H9 (cell line): ENCODE results near the gene TBC1D22A. TPM values are rescaled to one million over a fixed set of nuclear protein-coding genes. Genes with fewer than 3 reads are reported as not detected.

Source experiments
- DNase-seq: peaks from one replicate; pipeline ENCODE4 v3.0.0-alpha.2; 2017
- H2AFZ ChIP-seq: one replicate; pipeline ENCODE4 v1.6.1; 2013; ENCODE audit warnings: mild to moderate bottlenecking, low read length, control low read depth, moderate library complexity
- H2AK5ac ChIP-seq: 2 replicates; pipeline ENCODE4 v1.6.1; 2013; ENCODE audit warnings: low read length, control low read depth, mixed read lengths; ENCODE audit not compliant: insufficient read length
- H2BK120ac ChIP-seq: one replicate; pipeline ENCODE4 v1.6.1; 2013; ENCODE audit warnings: low read depth, mild to moderate bottlenecking, low read length, control low read depth, inconsistent platforms; ENCODE audit not compliant: poor library complexity, severe bottlenecking
- H2BK12ac ChIP-seq: 2 replicates; pipeline ENCODE4 v1.6.1; 2013; ENCODE audit warnings: low read length, control low read depth, mixed read lengths, low read depth; ENCODE audit not compliant: insufficient read length
- H2BK15ac ChIP-seq: 2 replicates; pipeline ENCODE4 v1.6.1; 2013; ENCODE audit warnings: low read depth, low read length, control low read depth
- H2BK20ac ChIP-seq: one replicate; pipeline ENCODE4 v1.6.1; 2013; ENCODE audit warnings: low read depth, mild to moderate bottlenecking, low read length, control low read depth, inconsistent platforms; ENCODE audit not compliant: poor library complexity, severe bottlenecking
- H2BK5ac ChIP-seq: 2 replicates; pipeline ENCODE4 v1.6.1; 2013; ENCODE audit warnings: low read length, control low read depth, mixed read lengths; ENCODE audit not compliant: insufficient read length
- H3K14ac ChIP-seq: 2 replicates; pipeline ENCODE4 v1.6.1; 2013; ENCODE audit warnings: low read length, control low read depth; ENCODE audit not compliant: insufficient read depth
- H3K18ac ChIP-seq: 2 replicates; pipeline ENCODE4 v1.6.1; 2013; ENCODE audit warnings: low read depth, mild to moderate bottlenecking, mixed read lengths, low read length, control low read depth; ENCODE audit not compliant: insufficient read length
- H3K23ac ChIP-seq: 2 replicates; pipeline ENCODE4 v1.6.1; 2013; ENCODE audit warnings: low read length, control low read depth, mixed read lengths, low read depth; ENCODE audit not compliant: insufficient read length
- H3K23me2 ChIP-seq: 2 replicates; pipeline ENCODE4 v1.6.1; 2013; ENCODE audit warnings: low read depth, mild to moderate bottlenecking, mixed read lengths, low read length, control low read depth; ENCODE audit not compliant: insufficient read length, poor library complexity, severe bottlenecking
- H3K27ac ChIP-seq: 2 replicates; pipeline ENCODE4 v1.5.1; 2013; ENCODE audit warnings: low read length, control low read depth, mixed read lengths, low read depth; ENCODE audit not compliant: insufficient read length
- H3K27me3 ChIP-seq: 2 replicates; pipeline ENCODE4 v1.6.1; 2013; ENCODE audit warnings: low read length, control low read depth, inconsistent platforms; ENCODE audit not compliant: insufficient read depth
- H3K4ac ChIP-seq: 2 replicates; pipeline ENCODE4 v1.6.1; 2013; ENCODE audit warnings: low read depth, mild to moderate bottlenecking, control low read depth, inconsistent platforms, low read length, moderate library complexity
- H3K4me1 ChIP-seq: 2 replicates; pipeline ENCODE4 v1.6.1; 2013; ENCODE audit warnings: low read length, control low read depth, inconsistent platforms; ENCODE audit not compliant: insufficient read depth
- H3K4me2 ChIP-seq: 2 replicates; pipeline ENCODE4 v1.6.1; 2013; ENCODE audit warnings: low read length, control low read depth, mixed read lengths; ENCODE audit not compliant: insufficient read length, insufficient read depth
- H3K56ac ChIP-seq: 2 replicates; pipeline ENCODE4 v1.6.1; 2013; ENCODE audit warnings: low read depth, mild to moderate bottlenecking, mixed read lengths, low read length, control low read depth; ENCODE audit not compliant: insufficient read length
- H3K79me1 ChIP-seq: 2 replicates; pipeline ENCODE4 v1.6.1; 2013; ENCODE audit warnings: low read depth, mild to moderate bottlenecking, moderate library complexity, low read length, control low read depth, inconsistent platforms; ENCODE audit not compliant: insufficient read depth, poor library complexity, severe bottlenecking
- H3K79me2 ChIP-seq: 2 replicates; pipeline ENCODE4 v1.6.1; 2013; ENCODE audit warnings: low read length, control low read depth, inconsistent platforms; ENCODE audit not compliant: insufficient read depth
- H3K9ac ChIP-seq: 2 replicates; pipeline ENCODE4 v1.6.1; 2013; ENCODE audit warnings: low read length, control low read depth, mixed read lengths; ENCODE audit not compliant: insufficient read length; ENCODE audit errors: extremely low read depth
- H3K9me3 ChIP-seq: one replicate; pipeline ENCODE4 v1.6.1; 2013; ENCODE audit warnings: low read depth, low read length, inconsistent platforms; ENCODE audit not compliant: control insufficient read depth
- H3T11ph ChIP-seq: one replicate; pipeline ENCODE4 v1.6.1; 2013; ENCODE audit warnings: mild to moderate bottlenecking, low read length, control low read depth, inconsistent platforms
- H4K20me1 ChIP-seq: one replicate; pipeline ENCODE4 v1.6.1; 2013; ENCODE audit not compliant: control insufficient read depth, insufficient read length, insufficient read depth
- H4K5ac ChIP-seq: 2 replicates; pipeline ENCODE4 v1.6.1; 2013; ENCODE audit warnings: low read depth, mild to moderate bottlenecking, mixed read lengths, low read length, control low read depth; ENCODE audit not compliant: insufficient read length
- H4K8ac ChIP-seq: replicated peaks from 2 replicates; pipeline ENCODE4 v1.6.1; 2013; ENCODE audit warnings: low read length, control low read depth, mixed read lengths, low read depth; ENCODE audit not compliant: insufficient read length
- H4K91ac ChIP-seq: 2 replicates; pipeline ENCODE4 v1.6.1; 2013; ENCODE audit warnings: low read depth, mild to moderate bottlenecking, moderate library complexity, mixed read lengths, low read length, control low read depth; ENCODE audit not compliant: insufficient read length
- H3K27ac Mint-ChIP-seq, 3 experiments: 2 replicates in 2 of 3; 3 replicates in 1 of 3; pipeline ENCODE4 v1.8.0; 2020 to 2021; ENCODE audit warnings: mixed read lengths in 3 of 3, mild to moderate bottlenecking in 1 of 3, moderate library complexity in 1 of 3
- H3K27me3 Mint-ChIP-seq: 2 replicates; pipeline ENCODE4 v1.8.0; 2021; ENCODE audit warnings: low read depth, mild to moderate bottlenecking, moderate library complexity, mixed read lengths
- H3K36me3 Mint-ChIP-seq, 3 experiments: 2 replicates in 2 of 3; 3 replicates in 1 of 3; pipeline ENCODE4 v1.8.0; 2020 to 2021; ENCODE audit warnings: low read depth in 3 of 3, mixed read lengths in 3 of 3; ENCODE audit not compliant: insufficient read depth in 1 of 3
- H3K4me1 Mint-ChIP-seq, 2 experiments: 2 replicates each; pipeline ENCODE4 v1.8.0; 2020; ENCODE audit warnings: mixed read lengths in 2 of 2
- H3K4me3 Mint-ChIP-seq, 2 experiments: 2 replicates in 1 of 2; 3 replicates in 1 of 2; pipeline ENCODE4 v1.8.0; 2020 to 2021; ENCODE audit warnings: mild to moderate bottlenecking in 2 of 2, mixed read lengths in 2 of 2, moderate library complexity in 1 of 2
- H3K9me3 Mint-ChIP-seq, 2 experiments: 2 replicates in 1 of 2; 3 replicates in 1 of 2; pipeline ENCODE4 v1.8.0; 2020; ENCODE audit warnings: mild to moderate bottlenecking in 2 of 2, mixed read lengths in 2 of 2, moderate library complexity in 1 of 2
- WGBS: extraction: QIAGEN DNeasy Blood & Tissue Kit; methylation state at CpG from one replicate; pipeline ENCODE4 v1.1.7; 2013; ENCODE audit warnings: missing lambda C conversion rate, low lambda C conversion rate, mixed read lengths; ENCODE audit not compliant: insufficient read length; ENCODE audit errors: extremely low coverage; 5-methylcytosine and 5-hydroxymethylcytosine counted together
- total RNA-seq: library from RNA; stranded (reverse); gene quantifications from 2 replicates; pipeline ENCODE4 v1.2.1, GENCODE V29; 2021
- TF ChIP-seq, protein P1 (sequence below): fragments of 200-600 bp; sonication (generic); conservative IDR thresholded peaks from 3 replicates; pipeline ENCODE4 v1.8.0; 2021; ENCODE audit warnings: antibody characterized with exemption, mild to moderate bottlenecking

Gene TBC1D22A
- total RNA-seq, 1 experiment from 2014 or later, result 20.8 TPM

DNA sequence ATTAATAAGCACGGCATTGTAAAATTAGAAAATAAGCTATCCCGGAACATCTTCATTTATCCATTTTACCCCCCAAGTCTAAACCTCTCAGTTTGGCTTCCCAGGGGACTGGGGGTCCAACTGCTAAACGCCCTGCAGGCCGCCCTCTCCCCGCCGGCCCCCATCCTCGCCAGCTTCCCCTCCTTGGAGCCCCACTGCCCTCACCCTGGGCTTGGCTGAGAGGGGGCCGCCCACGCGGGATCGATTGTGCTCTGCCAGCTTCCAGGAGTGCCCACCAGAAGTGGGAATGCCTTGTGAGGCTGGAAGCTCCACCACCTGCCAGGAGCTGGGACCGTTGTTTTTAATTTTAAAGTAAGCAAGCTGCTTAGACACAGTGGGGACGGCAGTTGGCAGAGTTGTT, 353.5 kb downstream of the TBC1D22A start:
- no peak for DNase-seq
- Histone ChIP-seq H3K23ac (no peak overlapping the region), H2AFZ (no peak overlapping the region), H4K8ac (no peak overlapping the region), H3K9me3 (no peaks in the 10 kb centered on the region), H4K5ac (no peak overlapping the region), H3T11ph (no peak overlapping the region), H3K79me1 (no peaks in the 10 kb centered on the region), H2BK12ac (no peak overlapping the region), H3K27me3 (no peaks in the 10 kb centered on the region), H3K9ac (no peak overlapping the region), H3K4me2 (no peak overlapping the region), H3K4me1 (no peaks in the 10 kb centered on the region; the same call in 1 of the 2 replicates), H3K56ac (no peak overlapping the region), H3K4ac (no peak overlapping the region), H4K20me1 (no peaks in the 10 kb centered on the region), H3K14ac (no peak overlapping the region), H3K79me2 (no peaks in the 10 kb centered on the region), H2BK5ac (no peak overlapping the region), H3K27ac (no peak overlapping the region), H2AK5ac (no peak overlapping the region), H2BK15ac (no peak overlapping the region), H2BK20ac (no peak overlapping the region), H2BK120ac (no peak overlapping the region), H3K18ac (no peak overlapping the region), H4K91ac (no peak overlapping the region), H3K23me2 (no peaks in the 10 kb centered on the region)
- Mint-ChIP-seq H3K36me3 (peaks cover 0 to 2% (median 0%) of the 10 kb centered on the region in 3 experiments; a peak in 2 of 7 replicates), H3K4me1 (peaks cover 0 to 5% of the 10 kb centered on the region in 2 experiments; a peak in 2 of 4 replicates), H3K4me3 (no peak overlapping the region), H3K27me3 (no peaks in the 10 kb centered on the region), H3K27ac (peak overlapping the region in 1 of 3 experiments; percentile 92; a peak in 2 of 7 replicates), H3K9me3 (no peaks in the 10 kb centered on the region)
- no CpG with 5 or more reads among the region's 13 CpGs for WGBS
- TF ChIP-seq, protein P1, sequence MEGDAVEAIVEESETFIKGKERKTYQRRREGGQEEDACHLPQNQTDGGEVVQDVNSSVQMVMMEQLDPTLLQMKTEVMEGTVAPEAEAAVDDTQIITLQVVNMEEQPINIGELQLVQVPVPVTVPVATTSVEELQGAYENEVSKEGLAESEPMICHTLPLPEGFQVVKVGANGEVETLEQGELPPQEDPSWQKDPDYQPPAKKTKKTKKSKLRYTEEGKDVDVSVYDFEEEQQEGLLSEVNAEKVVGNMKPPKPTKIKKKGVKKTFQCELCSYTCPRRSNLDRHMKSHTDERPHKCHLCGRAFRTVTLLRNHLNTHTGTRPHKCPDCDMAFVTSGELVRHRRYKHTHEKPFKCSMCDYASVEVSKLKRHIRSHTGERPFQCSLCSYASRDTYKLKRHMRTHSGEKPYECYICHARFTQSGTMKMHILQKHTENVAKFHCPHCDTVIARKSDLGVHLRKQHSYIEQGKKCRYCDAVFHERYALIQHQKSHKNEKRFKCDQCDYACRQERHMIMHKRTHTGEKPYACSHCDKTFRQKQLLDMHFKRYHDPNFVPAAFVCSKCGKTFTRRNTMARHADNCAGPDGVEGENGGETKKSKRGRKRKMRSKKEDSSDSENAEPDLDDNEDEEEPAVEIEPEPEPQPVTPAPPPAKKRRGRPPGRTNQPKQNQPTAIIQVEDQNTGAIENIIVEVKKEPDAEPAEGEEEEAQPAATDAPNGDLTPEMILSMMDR, result no peak
